HL-60 (cell line): ENCODE data around the gene NUMB.

Experiments
- CTCF ChIP-seq: IDR thresholded peaks from one replicate; pipeline ENCODE4 v1.5.1; 2011; ENCODE audit warnings: low read length, control low read depth, inconsistent platforms; ENCODE audit not compliant: insufficient read depth
- GABPA ChIP-seq: IDR thresholded peaks from 2 replicates; pipeline ENCODE4 v1.6.1; 2012; ENCODE audit warnings: low read depth
- POLR2AphosphoS5 ChIP-seq: IDR thresholded peaks from 2 replicates; pipeline ENCODE4 v1.6.1; 2012; ENCODE audit warnings: low read depth
- REST ChIP-seq: IDR thresholded peaks from 2 replicates; pipeline ENCODE4 v1.6.1; 2012; ENCODE audit warnings: low read depth; ENCODE audit not compliant: insufficient replicate concordance
- SPI1 ChIP-seq: IDR thresholded peaks from 2 replicates; pipeline ENCODE4 v1.6.1; 2012; ENCODE audit warnings: low read depth, mild to moderate bottlenecking, borderline replicate concordance

DNA sequence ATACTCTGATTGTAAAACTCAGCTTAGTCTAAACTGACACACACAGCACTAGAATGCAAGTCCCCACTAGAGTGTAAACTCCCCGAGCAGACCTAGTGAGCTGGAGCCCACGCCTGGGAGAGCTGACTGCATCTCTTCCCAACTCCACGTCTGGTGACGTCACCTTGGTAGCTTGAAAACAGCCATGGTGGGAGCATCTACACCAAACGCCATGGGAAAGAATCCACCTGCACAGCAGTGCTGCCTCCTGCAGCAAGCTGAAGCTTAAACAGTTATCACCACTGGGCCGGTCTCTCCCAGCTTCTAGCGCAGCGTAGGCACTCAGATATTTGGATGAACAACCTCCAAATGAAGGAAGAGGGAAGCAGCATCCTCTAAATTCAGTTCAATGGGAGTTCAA is 225.4 kb downstream of the NUMB start:
- TF ChIP-seq CTCF (no peak), POLR2AphosphoS5 (no peak), REST (no peak), GABPA (no peak), SPI1 (no peak)
